Liver (tissue), 9 donors: ENCODE results near the gene VWA3A. TPM values are rescaled to one million over a fixed set of nuclear protein-coding genes. Genes with fewer than 3 reads are reported as not detected.

Experiments
- DNase-seq: peaks from one replicate; pipeline ENCODE4 v3.0.0-alpha.2; 2017; ENCODE audit warnings: low spot score
- H3K27ac ChIP-seq, 2 donors: one replicate each; pipeline ENCODE4 v1.7.0; 2013; ENCODE audit warnings: inconsistent platforms in 2 of 2, low read length in 2 of 2, control low read depth in 1 of 2, low read depth in 1 of 2, mild to moderate bottlenecking in 1 of 2
- H3K27me3 ChIP-seq, 4 donors: one replicate each; pipeline versions ENCODE4 v1.6.1 to v1.7.0; 2013; ENCODE audit warnings: low read length in 3 of 4, inconsistent platforms in 1 of 4, mild to moderate bottlenecking in 1 of 4, moderate library complexity in 1 of 4; ENCODE audit not compliant: control insufficient read depth in 4 of 4, insufficient read depth in 4 of 4
- H3K36me3 ChIP-seq, 4 donors: one replicate each; pipeline versions ENCODE4 v1.6.1 to v1.7.0; 2013; ENCODE audit warnings: low read length in 3 of 4, mild to moderate bottlenecking in 3 of 4, low read depth in 1 of 4, moderate library complexity in 1 of 4; ENCODE audit not compliant: control insufficient read depth in 4 of 4, insufficient read depth in 3 of 4
- H3K4me1 ChIP-seq, 4 donors: one replicate each; pipeline versions ENCODE4 v1.6.1 to v1.7.0; 2013; ENCODE audit warnings: low read length in 3 of 4, mild to moderate bottlenecking in 3 of 4, moderate library complexity in 1 of 4; ENCODE audit not compliant: control insufficient read depth in 4 of 4, insufficient read depth in 4 of 4
- H3K4me3 ChIP-seq, 3 donors: one replicate each; pipeline versions ENCODE4 v1.6.1 to v1.7.0; 2013; ENCODE audit warnings: low read length in 3 of 3, control low read depth in 1 of 3, low read depth in 1 of 3, mild to moderate bottlenecking in 1 of 3
- H3K9ac ChIP-seq, 2 donors: one replicate each; pipeline ENCODE4 v1.7.0; 2013; ENCODE audit warnings: low read length in 2 of 2, mild to moderate bottlenecking in 2 of 2, moderate library complexity in 2 of 2, control low read depth in 1 of 2, low read depth in 1 of 2
- H3K9me3 ChIP-seq, 4 donors: one replicate each; pipeline versions ENCODE4 v1.6.1 to v1.7.0; 2013; ENCODE audit warnings: low read length in 3 of 4; ENCODE audit not compliant: control insufficient read depth in 4 of 4
- ATF3 ChIP-seq: IDR thresholded peaks from 2 replicates; pipeline ENCODE4 v1.6.1; 2016; ENCODE audit warnings: antibody characterized with exemption
- EGR1 ChIP-seq, 2 donors: IDR thresholded peaks; 2 replicates each; pipeline ENCODE4 v1.6.1; 2016 to 2018; ENCODE audit warnings: antibody characterized with exemption in 2 of 2, low read depth in 2 of 2
- FOXA2 ChIP-seq: IDR thresholded peaks from 2 replicates; pipeline ENCODE4 v1.6.1; 2016; ENCODE audit warnings: antibody characterized with exemption
- GABPA ChIP-seq, 2 donors: IDR thresholded peaks in 1 of 2; conservative IDR thresholded peaks in 1 of 2; 2 replicates each; pipeline ENCODE4 v1.6.1; 2016; ENCODE audit warnings: antibody characterized with exemption in 2 of 2, mild to moderate bottlenecking in 1 of 2, moderate library complexity in 1 of 2
- HNF4A ChIP-seq, 2 donors: conservative IDR thresholded peaks; 2 replicates each; pipeline ENCODE4 v1.6.1; 2016; ENCODE audit warnings: antibody characterized with exemption in 2 of 2, mild to moderate bottlenecking in 2 of 2
- HNF4G ChIP-seq: IDR thresholded peaks from 2 replicates; pipeline ENCODE4 v1.6.1; 2016; ENCODE audit warnings: antibody characterized with exemption
- JUND ChIP-seq, 2 donors: IDR thresholded peaks; 2 replicates each; pipeline ENCODE4 v1.6.1; 2016; ENCODE audit warnings: antibody characterized with exemption in 2 of 2
- MAX ChIP-seq: IDR thresholded peaks from 2 replicates; pipeline ENCODE4 v1.6.1; 2016; ENCODE audit warnings: antibody characterized with exemption
- NR2F2 ChIP-seq: IDR thresholded peaks from 2 replicates; pipeline ENCODE4 v1.6.1; 2016; ENCODE audit warnings: antibody characterized with exemption
- RAD21 ChIP-seq, 2 donors: IDR thresholded peaks; 2 replicates each; pipeline ENCODE4 v1.6.1; 2016; ENCODE audit warnings: antibody characterized with exemption in 2 of 2, mild to moderate bottlenecking in 2 of 2
- SP1 ChIP-seq: IDR thresholded peaks from 2 replicates; pipeline ENCODE4 v1.6.1; 2018; ENCODE audit warnings: antibody characterized with exemption, mild to moderate bottlenecking
- TAF1 ChIP-seq: conservative IDR thresholded peaks from 2 replicates; pipeline ENCODE4 v1.6.1; 2016; ENCODE audit warnings: antibody characterized with exemption, mild to moderate bottlenecking
- YY1 ChIP-seq: IDR thresholded peaks from 2 replicates; pipeline ENCODE4 v1.6.1; 2016; ENCODE audit warnings: antibody characterized with exemption, mild to moderate bottlenecking
- WGBS: extraction: QIAGEN DNeasy Blood & Tissue Kit; methylation state at CpG from one replicate; pipeline ENCODE4 v1.1.7; 2013; 5-methylcytosine and 5-hydroxymethylcytosine counted together
- polyA plus RNA-seq, 2 donors: library from polyadenylated mRNA; stranded (reverse) in 1 of 2; unstranded in 1 of 2; fragments of 200-250 nt in 1 of 2; fragments of >200 nt in 1 of 2; fragmentation: Nextera tagmentation in 1 of 2; extraction: Ambion mirVana in 1 of 2; gene quantifications; one replicate each; pipeline versions ENCODE4 v1.2.1 to v1.2.3, GENCODE V29; 2013 to 2015
- total RNA-seq, 2 donors: library from RNA; depleted of rRNA; stranded (reverse); fragments of >200 nt; gene quantifications; one replicate each; pipeline ENCODE4 v1.2.3, GENCODE V29; 2014
- TF ChIP-seq, protein P1 (sequence below): fragments of 150-350 bp; IDR thresholded peaks from 2 replicates; pipeline ENCODE4 v1.5.1; 2017; ENCODE audit warnings: improper control_type of control experiment, low read depth, low read length; ENCODE audit not compliant: missing input control
- TF ChIP-seq, protein P2 (sequence below): IDR thresholded peaks from 2 replicates; pipeline ENCODE4 v1.6.1; 2016; ENCODE audit warnings: antibody characterized with exemption, mild to moderate bottlenecking
- donor health status: healthy.
- donor health status: healthy.
- donor health status: healthy.
- donor health status: healthy.
- donor health status: healthy.

Gene VWA3A
- total and polyA plus RNA-seq, 4 donors, result 0.05 to 0.17 TPM; not detected in 2

DNA sequence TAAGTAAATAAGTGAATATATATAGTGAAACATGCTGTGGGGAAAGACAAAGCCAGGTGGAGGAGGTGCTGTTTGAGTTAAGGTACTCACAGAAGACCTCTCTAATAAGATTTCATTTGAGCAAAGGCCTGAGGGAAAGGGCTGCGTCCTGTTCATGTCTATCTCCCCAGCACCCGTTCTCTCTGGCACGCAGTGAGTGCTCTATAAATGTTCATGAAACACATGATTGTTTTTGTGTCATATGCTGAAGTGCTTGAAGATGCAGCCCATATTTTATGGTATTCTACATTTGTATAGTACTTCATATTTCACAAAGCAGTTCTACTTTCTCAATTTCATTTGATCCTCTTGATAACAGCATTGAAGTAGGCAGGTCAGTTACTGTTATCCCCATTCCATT lies 990 bp downstream of the VWA3A start:
- H3K9me3 ChIP-seq, result no peaks in the 10 kb centered on the region
- no peak for TF ChIP-seq SP1
- TF ChIP-seq YY1, result no peak
- TF ChIP-seq MAX, result no peak
- TF ChIP-seq HNF4G, result no peak

DNA sequence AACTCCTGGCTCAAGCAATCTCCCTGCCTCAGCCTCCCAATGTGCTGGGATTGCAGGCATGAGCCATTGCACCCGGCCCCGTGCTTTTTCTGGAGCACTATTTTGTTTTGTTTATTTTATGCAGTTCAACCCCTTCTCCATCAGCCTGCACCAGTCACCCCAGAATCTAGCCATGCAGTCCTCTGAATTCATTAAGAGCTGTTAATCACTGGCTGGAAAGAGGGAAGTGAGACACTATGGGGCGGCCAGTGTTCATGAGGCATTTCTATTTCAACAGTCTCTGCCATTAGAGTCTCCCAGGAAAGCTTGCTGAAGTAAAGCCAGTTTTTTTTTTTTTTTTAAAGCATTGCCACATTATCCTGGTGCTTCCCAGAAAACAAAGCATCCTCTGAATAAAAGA lies 1.7 kb downstream of the VWA3A start:
- TF ChIP-seq ATF3, result no peak
- TF ChIP-seq MAX, result no peak
- TF ChIP-seq FOXA2, result no peak
- TF ChIP-seq EGR1 (IDR thresholded peaks at IDR 0.05; ENCODE audit: low read depth in 2 of 2), result no peak
- TF ChIP-seq, protein P1, sequence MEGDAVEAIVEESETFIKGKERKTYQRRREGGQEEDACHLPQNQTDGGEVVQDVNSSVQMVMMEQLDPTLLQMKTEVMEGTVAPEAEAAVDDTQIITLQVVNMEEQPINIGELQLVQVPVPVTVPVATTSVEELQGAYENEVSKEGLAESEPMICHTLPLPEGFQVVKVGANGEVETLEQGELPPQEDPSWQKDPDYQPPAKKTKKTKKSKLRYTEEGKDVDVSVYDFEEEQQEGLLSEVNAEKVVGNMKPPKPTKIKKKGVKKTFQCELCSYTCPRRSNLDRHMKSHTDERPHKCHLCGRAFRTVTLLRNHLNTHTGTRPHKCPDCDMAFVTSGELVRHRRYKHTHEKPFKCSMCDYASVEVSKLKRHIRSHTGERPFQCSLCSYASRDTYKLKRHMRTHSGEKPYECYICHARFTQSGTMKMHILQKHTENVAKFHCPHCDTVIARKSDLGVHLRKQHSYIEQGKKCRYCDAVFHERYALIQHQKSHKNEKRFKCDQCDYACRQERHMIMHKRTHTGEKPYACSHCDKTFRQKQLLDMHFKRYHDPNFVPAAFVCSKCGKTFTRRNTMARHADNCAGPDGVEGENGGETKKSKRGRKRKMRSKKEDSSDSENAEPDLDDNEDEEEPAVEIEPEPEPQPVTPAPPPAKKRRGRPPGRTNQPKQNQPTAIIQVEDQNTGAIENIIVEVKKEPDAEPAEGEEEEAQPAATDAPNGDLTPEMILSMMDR, result no peak
- TF ChIP-seq, protein P2, sequence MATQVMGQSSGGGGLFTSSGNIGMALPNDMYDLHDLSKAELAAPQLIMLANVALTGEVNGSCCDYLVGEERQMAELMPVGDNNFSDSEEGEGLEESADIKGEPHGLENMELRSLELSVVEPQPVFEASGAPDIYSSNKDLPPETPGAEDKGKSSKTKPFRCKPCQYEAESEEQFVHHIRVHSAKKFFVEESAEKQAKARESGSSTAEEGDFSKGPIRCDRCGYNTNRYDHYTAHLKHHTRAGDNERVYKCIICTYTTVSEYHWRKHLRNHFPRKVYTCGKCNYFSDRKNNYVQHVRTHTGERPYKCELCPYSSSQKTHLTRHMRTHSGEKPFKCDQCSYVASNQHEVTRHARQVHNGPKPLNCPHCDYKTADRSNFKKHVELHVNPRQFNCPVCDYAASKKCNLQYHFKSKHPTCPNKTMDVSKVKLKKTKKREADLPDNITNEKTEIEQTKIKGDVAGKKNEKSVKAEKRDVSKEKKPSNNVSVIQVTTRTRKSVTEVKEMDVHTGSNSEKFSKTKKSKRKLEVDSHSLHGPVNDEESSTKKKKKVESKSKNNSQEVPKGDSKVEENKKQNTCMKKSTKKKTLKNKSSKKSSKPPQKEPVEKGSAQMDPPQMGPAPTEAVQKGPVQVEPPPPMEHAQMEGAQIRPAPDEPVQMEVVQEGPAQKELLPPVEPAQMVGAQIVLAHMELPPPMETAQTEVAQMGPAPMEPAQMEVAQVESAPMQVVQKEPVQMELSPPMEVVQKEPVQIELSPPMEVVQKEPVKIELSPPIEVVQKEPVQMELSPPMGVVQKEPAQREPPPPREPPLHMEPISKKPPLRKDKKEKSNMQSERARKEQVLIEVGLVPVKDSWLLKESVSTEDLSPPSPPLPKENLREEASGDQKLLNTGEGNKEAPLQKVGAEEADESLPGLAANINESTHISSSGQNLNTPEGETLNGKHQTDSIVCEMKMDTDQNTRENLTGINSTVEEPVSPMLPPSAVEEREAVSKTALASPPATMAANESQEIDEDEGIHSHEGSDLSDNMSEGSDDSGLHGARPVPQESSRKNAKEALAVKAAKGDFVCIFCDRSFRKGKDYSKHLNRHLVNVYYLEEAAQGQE, result no peak
- TF ChIP-seq HNF4A (conservative IDR thresholded peaks at IDR 0.05), result no peak
- Histone ChIP-seq H3K27ac (no peak overlapping the region), H3K9me3 (no peaks in the 10 kb centered on the region), H3K4me1 (no peaks in the 10 kb centered on the region), H3K36me3 (no peaks in the 10 kb centered on the region), H3K4me3 (no peak overlapping the region), H3K27me3 (no peaks in the 10 kb centered on the region), H3K9ac (no peak overlapping the region)
- 72% methylated on average over 3 of the region's 3 CpGs for WGBS
- DNase-seq, result no peak

More for the DNA sequence above, 990 bp downstream of the VWA3A start:
- no peaks in the 10 kb centered on the region for H3K27me3 ChIP-seq
- no peaks in the 10 kb centered on the region for H3K4me1 ChIP-seq
- no peaks in the 10 kb centered on the region for H3K36me3 ChIP-seq
- no peak overlapping the region for H3K27ac ChIP-seq
- no peak overlapping the region for H3K4me3 ChIP-seq
- no peak overlapping the region for H3K9ac ChIP-seq
- DNase-seq, result no peak
- 91% methylated on average over 3 of the region's 3 CpGs for WGBS

DNA sequence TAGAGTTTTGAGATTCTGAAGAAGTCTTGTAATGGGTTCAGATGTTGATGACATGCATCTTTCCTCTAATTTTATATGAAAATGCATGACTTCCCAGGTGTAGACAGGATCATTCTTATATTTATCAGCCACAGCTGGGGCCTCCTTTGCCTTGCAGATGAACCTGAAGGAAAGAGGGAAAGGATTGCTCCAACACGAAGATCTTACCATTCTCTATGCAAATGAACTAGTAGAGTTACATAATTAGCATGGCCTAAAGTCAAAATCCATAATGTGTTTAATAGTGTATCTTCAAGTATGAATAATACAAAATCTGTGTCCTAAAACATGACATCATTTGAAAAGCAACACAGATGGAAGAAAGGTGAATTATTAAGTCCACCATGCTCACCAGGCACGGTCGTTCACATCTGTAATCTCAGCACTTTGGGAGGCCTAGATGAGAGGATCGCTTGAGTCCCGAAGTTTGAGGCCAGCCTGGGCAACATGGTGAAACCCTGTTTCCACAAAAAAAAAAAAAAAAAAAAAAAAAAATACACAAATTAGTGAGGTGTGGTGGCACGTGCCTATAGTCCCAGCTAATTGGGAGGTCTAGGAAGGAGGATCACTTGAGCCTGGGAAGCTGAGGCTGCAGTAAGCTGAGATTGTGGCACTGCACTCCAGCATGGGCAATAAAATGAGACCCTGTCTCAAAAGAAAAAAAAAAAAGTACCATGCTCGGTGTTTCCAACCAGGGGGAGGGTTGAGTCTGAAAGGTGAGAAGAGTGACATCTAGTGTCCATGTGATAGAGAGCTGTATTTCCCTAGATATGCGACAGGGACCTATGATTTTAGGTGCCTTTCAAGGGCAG lies 6.3 kb downstream of the VWA3A start:
- TF ChIP-seq ATF3, result no peak
- TF ChIP-seq RAD21 (IDR thresholded peaks at IDR 0.05), result peak; percentile 76 to 83
- peak in 1 of 2 donors; percentile 17 for TF ChIP-seq HNF4A (conservative IDR thresholded peaks at IDR 0.05)
- no peak for TF ChIP-seq JUND (IDR thresholded peaks at IDR 0.05)
- TF ChIP-seq SP1, result no peak
- TF ChIP-seq TAF1, result no peak
- no peak for TF ChIP-seq GABPA (IDR thresholded peaks at IDR 0.05 in 1 of 2, conservative IDR thresholded peaks at IDR 0.05 in 1 of 2)
- TF ChIP-seq NR2F2, result no peak
- TF ChIP-seq, protein P1, result peak; percentile 60
- no peak for TF ChIP-seq EGR1 (IDR thresholded peaks at IDR 0.05; ENCODE audit: low read depth in 2 of 2)
- Histone ChIP-seq H3K36me3 (no peaks in the 10 kb centered on the region), H3K4me1 (no peaks in the 10 kb centered on the region), H3K4me3 (no peak overlapping the region), H3K27me3 (no peaks in the 10 kb centered on the region), H3K9ac (no peak overlapping the region), H3K9me3 (no peaks in the 10 kb centered on the region), H3K27ac (no peak overlapping the region)
- WGBS, result 43% methylated on average over 8 of the region's 8 CpGs
- DNase-seq, result no peak
